ENCODE measurements around the gene CDK6.

GRCh38 chr7:92611735-92612134, 224.6 kb downstream of the CDK6 start:
- TF ChIP-seq POLR2AphosphoS5 (IDR thresholded peaks at IDR 0.05) (no peak), CTCF (IDR thresholded peaks at IDR 0.05) (no peak)
